HG03108 (cell line): ENCODE results near the gene NIPSNAP2.
"Not testable (repeated sequence)": the region's sequence is repeated elsewhere in the genome, so short reads cannot be mapped to it uniquely, and the experiment has no call there.

ENCODE experiments used
- ATAC-seq: cut with Tn5 transposase; IDR thresholded peaks from one replicate; pipeline ENCODE4 v1.9.1; 2021; ENCODE audit warnings: moderate library complexity; ENCODE audit not compliant: unreplicated experiment

NIPSNAP2 gene

GRCh38 chr7:55964261-55965099 is at the start of gene NIPSNAP2:
TSS of gene NIPSNAP2 (plus strand) at chr7:55964585. CDS start at chr7:55964610, 25 bp downstream.
- ATAC-seq: peak; percentile 87

DNA sequence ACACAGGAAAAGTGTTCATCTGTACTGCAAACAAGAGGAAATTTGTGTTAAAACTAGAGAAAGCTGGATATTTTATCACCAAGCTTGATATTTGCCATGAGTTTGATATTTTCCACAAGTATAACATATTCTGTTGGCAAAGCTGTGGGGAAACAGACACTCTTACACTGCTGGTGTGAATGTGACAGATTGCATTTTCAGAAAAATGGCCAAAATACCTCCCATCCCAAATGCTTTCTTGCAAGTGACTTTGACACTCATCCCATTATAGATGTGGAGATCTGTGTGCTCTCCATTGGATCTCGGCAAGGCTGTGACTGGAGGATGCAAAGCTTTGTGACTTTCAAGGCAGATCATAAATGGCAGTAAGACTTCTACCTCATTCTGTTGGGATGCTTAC is 46.6 kb upstream of the NIPSNAP2 start:
- ATAC-seq: no peak

- no peak for ATAC-seq
These were observed 36.2 kb upstream of the NIPSNAP2 start for GRCh38 chr7:55928006-55928767.

DNA sequence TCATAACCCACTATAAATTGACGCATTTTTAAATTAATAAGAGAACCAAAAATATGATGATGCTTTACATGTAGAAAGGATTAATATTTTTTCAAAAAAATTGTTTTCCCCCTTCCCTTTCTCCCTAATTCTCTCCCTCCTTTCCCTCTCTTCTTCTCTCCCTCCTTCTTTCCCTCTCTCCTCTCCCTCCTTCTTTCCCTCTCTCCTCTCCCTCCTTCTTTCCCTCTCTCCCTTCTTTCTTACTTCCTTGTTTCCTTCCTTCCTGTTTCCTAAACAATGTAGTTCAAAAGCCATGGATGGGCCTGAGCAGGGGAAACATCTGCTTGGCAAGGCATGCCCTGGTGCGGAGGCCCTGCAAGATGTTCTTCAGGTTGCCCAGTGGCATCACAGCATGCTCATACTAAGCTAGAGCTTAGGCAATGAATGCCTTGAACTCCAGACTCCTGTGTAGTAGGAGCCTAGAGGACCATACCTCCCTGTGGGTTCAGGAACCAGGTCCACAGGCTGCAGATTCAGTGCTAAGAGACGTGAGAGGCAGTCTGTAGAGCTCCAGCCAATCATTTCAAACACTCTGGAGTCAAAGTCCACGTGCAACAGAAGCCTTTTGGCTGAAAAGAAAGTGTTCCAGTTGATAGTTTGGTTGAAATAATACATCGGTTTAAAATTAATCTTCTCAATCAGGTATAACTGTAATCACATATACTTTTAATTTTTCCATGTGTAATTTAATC is 32.8 kb upstream of the NIPSNAP2 start:
- no peak for ATAC-seq

GRCh38 chr7:55939514-55940123 is 24.8 kb upstream of the NIPSNAP2 start:
- ATAC-seq: no peak

DNA sequence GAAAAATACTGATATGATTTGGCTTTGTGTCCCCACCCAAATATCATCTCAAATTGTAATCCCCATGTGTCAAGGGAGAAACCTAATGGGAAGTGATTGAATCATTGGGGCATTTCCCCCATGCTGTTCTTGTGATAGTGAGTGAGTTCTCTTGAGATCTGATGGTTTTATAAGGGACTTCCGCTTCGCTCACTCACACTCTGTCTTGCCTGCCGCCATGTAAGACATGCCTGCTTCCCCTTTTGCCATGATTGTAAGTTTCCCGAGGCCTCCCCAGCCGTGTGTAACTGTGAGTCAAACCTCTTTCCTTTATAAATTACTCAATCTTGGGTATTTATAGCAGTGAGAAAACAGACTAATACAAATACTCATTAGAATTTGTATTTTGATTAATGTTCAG is 17.8 kb upstream of the NIPSNAP2 start:
- ATAC-seq: no peak

DNA sequence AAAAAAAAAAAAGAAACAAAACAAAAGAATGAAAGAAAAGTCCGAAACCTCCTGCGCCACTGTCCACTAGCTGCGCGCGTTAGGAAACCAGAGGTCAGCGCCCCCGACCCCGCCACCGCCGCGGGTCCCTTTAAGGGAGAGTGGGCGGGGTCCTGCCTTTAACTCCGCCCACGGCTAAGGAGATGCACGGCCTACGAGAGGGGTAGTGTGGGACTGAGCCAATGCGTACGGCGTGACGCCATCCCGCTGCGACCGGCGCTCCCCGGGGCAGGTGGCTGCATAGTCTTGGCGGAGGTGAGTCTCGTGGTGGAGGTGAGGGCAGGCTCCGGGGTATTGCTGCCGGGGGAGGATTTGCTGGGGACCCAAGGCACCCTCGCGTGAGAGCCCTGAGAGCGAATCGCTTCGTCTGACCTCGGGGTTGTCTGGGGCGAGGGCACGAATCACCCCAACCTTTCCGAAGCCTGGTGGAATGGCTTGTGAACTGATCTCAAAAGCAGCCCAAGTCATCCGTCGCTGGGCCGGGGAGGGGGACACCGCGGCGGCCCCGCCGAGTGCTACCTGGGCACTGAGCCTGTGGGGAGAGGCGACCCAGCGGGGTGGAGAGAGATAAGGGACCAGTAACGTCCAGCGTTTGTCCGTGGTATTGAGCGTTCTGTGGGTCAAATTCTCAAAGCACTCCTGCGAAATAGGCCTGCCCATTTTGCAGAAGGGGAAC is 12.6 kb upstream of the NIPSNAP2 start, which contains the start of gene MRPS17:
Gene MRPS17, plus strand, starts transcription at position 241 of the 715 bp plus-strand sequence. CDS start 1,319 bp downstream, outside the sequence.
- ATAC-seq: peak; percentile 100

DNA sequence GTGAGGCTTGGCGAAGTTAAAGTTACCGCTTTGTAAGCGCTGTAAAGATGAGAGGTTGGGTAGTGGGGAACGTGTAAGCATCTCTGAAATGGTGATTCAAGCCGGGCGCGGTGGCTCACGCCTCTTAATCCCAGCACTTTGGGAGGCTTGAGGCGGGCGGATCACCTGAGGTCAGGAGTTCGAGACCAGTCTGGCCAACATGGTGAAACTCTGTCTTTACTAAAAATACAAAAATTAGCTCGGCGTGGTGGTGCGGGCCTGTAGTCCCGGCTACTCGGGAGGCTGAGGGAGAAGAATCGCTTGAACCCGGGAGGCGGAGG is 12.1 kb upstream of the NIPSNAP2 start:
- not testable (repeated sequence) for ATAC-seq

- no peak for ATAC-seq
These were observed 10.5 kb upstream of the NIPSNAP2 start for GRCh38 chr7:55953707-55954475.

DNA sequence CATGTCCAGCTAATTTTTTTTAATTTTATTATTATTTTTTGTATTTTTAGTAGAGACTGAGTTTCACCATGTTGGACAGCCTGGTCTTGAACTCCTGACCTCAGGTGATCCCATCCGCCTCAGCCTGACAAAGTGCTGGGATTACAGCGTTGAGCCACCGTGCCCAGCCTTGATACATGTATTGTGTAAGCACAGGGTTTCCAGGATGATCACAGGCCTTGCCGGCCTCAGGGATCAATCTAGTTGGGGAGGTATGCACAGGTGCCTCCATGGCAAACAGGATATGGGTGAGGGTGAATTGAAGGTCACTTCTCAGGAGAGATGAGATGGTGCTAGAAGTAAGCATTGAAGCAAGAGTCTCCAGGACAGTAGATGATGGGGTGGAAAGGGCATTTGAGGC is 7.2 kb upstream of the NIPSNAP2 start:
- no peak for ATAC-seq

- no peak for ATAC-seq
These were observed 2.4 kb upstream of the NIPSNAP2 start for GRCh38 chr7:55962014-55962413.

DNA sequence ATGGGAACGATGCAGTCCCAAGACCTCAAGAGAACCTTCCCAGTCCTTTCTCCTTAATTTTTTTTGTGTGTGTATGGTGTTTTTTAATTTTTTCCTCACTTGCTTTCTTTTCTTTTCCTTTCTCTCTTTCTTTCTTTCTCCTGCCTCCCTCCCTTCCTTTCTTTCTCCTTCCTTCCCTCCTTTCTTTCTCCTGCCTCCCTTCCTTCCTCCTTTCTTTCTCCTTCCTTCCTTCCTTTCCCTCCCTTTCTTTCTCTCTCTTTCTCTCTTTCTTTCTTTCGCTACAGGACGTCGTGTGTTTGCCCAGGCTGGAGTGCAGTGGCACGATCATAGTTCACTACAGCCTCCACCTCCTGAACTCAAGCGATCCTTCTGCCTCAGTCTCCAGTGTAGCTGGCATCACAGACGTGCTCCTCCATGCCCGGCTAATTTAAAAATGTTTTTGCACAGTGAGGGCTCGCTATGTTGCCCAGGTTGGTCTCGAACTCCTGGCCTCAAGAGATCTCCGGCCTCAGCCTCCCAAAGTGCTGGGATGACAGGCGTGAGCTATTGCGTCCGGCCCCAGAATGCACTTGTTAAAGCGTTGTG is 709 bp upstream of the NIPSNAP2 start:
- no peak for ATAC-seq

- no peak for ATAC-seq
These were observed 700 bp downstream of the NIPSNAP2 start for GRCh38 chr7:55965100-55965470.

GRCh38 chr7:55965805-55966421 is 1.5 kb downstream of the NIPSNAP2 start:
- ATAC-seq: no peak

DNA sequence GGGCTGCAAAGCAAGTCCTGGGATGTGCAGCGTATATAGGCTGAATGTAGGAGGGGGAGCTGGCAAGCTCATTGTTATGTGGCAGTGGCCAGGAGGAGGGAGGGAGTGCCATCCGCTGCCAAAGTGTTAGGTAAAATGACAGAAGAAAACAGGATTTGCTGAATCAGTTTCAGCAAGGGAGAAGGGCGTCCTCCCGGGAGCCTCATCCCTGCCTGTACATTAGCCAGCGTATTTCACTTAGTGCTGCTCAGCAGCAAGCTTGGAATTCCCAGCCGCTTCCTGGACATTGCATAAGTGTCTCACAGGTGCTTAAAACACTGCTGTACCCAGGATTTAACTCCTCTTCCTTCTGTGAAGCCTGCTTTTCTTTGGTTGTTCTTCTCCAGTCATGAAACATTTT is 2.5 kb downstream of the NIPSNAP2 start:
- ATAC-seq: no peak

DNA sequence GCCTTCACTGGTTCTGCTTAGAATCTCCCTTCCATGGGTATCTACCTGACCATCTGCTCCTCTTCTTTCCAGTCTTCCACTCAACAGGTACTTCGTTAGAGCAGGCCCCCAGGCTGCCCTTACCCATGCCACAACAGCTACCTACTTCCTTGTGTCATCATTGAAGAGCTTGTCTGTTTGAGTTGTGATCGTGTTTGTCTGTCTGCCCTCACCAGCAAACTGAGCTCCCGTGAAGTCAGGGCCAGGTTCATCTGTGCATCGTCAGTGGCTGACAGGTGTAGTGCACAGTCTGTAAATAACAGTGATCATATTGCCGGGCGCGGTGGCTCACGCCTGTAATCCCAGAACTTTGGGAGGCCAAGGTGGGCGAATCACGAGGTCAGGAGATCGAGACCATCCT is 5.0 kb downstream of the NIPSNAP2 start:
- no peak for ATAC-seq

DNA sequence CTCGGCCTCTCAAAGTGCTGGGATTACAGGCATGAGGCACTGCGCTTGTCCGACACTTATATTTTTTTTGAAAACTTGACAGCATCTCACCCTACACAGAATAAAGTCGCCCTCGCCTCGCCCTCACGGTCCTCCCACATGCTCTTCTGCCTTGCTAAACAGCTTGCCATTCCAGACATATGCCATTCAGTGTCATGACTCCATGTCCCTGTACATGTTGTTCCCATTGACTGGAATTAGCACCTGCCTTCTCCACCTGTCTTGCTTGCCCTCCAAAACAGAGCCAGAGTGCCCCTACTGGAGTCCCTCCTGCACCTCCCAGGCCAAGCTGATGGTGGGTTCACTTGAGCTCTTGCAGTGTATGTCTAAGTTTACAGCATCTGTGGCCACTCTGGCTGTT is 6.2 kb downstream of the NIPSNAP2 start:
- no peak for ATAC-seq

GRCh38 chr7:55970978-55971377 is 6.6 kb downstream of the NIPSNAP2 start:
- no peak for ATAC-seq

- no peak for ATAC-seq
These were observed 9.4 kb downstream of the NIPSNAP2 start for GRCh38 chr7:55973747-55974250.
